NCI-H1436 treated with DMSO at 0.1 percent for 48 hours (cell line): ENCODE data around the gene HOXC11.

Source experiments
- DNase-seq: peaks from one replicate; lab custom pipeline; 2025; lab: John Stamatoyannopoulos, UW

The HOXC11 gene

GRCh38 chr12:53998900-53999236 lies 25.9 kb downstream of the HOXC11 start:
- no peak for DNase-seq

DNA sequence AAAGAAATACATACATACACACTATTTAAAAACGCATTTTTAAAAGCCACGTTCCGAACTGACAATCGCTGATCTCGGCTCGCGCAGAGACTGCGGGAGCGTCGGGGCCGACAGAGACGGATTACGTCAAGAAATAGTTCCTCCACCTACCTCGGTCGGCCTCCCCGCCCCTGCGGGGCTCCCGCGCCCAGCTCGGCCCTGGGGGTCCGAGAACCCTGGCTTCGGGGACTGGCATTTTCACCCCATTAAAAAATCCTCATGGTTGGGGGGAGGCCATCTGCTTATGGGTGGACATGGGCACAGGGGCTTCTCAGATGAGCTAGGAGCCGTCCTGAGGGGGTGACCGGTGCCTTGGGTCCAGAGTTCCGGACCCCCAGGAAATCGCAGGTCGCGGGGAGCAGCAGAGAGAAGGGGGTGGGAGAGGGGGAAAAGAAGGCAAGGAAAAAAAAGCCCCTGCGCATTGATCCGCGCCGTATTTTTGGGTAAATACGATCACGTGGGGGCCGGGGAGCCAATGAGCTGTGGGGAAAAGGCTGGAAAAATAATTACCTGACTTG lies 26.7 kb downstream of the HOXC11 start:
- DNase-seq: no peak

DNA sequence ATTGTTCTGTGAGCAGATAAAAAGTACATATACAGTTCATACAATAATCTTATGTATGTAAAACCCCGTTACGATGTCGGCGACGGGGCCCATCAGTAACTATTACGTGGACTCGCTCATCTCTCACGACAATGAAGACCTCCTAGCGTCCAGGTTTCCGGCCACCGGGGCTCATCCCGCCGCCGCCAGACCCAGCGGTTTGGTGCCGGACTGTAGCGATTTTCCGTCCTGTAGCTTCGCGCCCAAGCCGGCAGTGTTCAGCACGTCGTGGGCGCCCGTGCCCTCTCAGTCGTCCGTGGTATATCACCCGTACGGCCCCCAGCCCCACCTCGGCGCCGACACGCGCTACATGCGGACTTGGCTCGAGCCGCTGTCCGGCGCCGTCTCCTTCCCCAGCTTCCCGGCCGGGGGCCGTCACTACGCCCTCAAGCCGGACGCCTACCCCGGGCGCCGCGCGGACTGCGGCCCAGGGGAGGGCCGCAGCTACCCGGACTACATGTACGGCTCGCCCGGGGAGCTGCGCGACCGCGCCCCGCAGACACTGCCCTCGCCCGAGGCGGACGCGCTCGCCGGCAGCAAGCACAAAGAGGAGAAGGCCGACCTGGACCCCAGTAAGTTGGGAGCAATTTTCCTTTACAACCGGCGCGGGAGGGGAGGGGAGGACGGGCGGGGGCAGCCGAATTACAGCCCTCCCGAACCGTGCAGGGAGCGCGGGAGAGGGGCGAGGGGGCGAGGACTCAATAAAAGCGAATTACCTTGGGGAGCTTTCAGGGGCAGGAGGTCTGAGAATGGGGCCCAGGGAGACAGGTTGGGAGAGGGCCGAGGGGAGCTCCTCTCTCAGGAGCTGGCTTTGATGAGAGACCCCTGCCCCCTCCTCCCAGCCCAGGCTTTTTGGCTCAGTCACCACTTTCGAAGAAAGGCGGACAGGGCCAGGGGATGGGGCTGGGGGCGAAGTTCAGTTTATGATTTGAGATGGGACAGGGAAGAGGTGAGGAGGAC lies 27.5 kb downstream of the HOXC11 start, which contains the start of gene HOXC9:
HOXC9 (plus strand) TSS at position 46 of the 999 bp plus-strand sequence; CDS start at position 74, 28 bp downstream.
- DNase-seq: no peak

- DNase-seq: no peak
Measured at GRCh38 chr12:54001283-54002187, 28.6 kb downstream of the HOXC11 start.

DNA sequence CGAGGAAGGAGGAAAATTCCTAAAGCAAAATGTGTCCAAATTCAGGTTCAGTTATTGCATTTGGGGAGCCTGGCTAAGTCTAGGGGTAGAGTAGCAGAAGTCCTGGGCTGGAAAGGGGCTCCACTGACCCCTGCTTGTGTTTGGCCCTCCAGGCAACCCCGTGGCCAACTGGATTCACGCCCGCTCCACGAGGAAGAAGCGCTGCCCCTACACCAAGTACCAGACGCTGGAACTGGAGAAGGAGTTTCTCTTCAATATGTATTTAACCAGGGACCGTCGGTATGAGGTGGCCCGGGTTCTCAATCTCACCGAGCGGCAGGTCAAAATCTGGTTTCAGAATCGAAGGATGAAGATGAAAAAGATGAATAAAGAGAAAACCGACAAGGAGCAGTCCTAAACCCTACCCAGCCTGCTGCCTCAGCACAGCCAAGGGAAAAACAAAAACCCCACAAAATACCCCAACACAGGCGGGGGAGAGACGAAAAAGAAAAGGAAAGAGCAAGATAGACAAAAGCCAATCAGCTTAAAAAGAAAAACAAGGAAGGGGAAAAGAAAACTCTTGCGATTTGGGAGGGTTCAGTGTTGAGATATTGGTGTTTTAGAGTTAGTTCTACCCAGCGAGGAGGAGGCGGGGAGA lies 29.5 kb downstream of the HOXC11 start:
- no peak for DNase-seq

GRCh38 chr12:54002915-54003389 lies 30.0 kb downstream of the HOXC11 start:
- no peak for DNase-seq

- no peak for DNase-seq
Measured at GRCh38 chr12:54003625-54004024, 30.7 kb downstream of the HOXC11 start.

- DNase-seq: no peak
Measured at GRCh38 chr12:54004063-54004840, 31.3 kb downstream of the HOXC11 start.

- no peak for DNase-seq
Measured at GRCh38 chr12:54004841-54005530, 32.1 kb downstream of the HOXC11 start.

DNA sequence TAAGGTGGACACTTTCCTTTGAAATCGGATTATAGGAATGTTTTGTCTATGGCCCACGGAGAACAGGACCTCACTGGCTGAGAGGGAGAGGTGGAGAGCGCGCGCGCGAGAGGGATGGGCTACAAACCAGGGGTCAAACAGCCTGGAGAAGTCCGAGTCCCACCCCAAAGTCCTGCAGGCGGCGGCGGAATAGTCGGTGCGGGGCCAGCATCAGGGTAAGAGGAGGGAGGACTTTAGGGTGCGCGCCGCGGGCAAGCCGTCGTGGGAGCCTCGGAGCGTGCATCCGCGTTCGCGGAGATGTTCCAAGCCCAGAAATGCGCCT lies 32.6 kb downstream of the HOXC11 start:
- DNase-seq: no peak

DNA sequence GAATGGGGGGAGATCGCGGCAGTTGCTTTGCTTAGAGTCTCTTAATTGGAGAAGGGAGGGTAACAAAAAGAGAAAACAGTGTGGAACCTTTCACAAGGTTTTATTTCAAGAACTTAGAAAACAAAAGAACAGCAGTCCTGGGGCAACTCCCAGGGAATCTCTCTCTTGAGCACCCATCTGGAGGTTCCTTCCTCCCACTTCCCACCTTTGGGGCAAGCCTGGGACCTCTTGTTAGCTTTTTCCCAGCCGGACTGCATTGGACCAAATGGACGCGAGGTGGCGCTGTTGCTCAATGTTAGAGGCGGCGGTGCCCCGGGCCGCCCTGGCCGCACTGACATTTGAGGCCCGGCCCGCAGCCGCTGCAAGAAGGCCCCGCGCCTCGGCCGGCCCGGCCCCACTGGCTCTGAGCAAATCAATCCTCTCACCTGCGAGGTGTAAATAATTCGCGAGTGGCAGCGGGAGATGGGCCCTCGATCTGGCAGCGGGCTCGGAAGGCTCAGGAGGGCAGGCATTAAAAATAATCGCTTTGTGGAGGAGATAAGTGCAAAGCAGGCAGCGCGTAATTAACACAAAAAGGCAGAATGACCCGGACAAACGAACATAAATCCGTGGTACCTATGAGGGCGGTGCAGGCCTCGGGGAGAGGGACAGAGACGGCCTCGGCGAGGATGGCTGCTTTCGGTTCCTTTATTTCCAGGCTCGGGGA lies 33.1 kb downstream of the HOXC11 start:
- no peak for DNase-seq

DNA sequence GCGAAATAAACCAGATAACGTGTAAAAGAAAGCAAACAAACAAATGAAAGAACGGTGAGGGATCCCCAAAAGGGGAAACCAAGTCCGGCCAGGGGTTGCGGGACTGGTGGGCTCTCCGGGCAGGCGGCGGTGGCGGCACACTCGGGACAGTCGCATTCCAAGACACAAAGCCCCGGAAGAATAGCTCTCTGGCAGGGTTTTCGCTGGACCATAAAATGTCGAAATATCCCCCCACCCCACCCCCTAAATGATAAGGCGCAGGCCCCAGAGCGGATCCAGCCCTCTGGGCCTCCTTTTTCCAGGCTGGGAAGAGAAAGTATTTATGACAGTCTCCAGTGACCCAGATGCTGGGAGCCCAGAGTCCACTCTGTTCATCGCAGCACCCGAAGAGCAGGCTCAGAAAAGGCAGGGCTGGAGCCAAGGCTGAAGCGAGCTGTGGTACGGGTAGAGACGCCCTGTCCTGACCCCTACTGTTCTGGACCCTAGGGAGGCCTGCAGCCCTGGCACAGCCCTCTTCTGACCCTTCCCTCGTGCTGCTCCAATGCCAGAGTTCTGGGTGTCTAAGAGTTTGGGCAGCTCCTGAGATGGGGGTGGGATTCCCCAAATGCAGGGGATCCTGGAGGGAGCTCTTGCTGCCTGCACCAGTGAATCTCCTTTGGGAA lies 33.8 kb downstream of the HOXC11 start:
- DNase-seq: no peak

DNA sequence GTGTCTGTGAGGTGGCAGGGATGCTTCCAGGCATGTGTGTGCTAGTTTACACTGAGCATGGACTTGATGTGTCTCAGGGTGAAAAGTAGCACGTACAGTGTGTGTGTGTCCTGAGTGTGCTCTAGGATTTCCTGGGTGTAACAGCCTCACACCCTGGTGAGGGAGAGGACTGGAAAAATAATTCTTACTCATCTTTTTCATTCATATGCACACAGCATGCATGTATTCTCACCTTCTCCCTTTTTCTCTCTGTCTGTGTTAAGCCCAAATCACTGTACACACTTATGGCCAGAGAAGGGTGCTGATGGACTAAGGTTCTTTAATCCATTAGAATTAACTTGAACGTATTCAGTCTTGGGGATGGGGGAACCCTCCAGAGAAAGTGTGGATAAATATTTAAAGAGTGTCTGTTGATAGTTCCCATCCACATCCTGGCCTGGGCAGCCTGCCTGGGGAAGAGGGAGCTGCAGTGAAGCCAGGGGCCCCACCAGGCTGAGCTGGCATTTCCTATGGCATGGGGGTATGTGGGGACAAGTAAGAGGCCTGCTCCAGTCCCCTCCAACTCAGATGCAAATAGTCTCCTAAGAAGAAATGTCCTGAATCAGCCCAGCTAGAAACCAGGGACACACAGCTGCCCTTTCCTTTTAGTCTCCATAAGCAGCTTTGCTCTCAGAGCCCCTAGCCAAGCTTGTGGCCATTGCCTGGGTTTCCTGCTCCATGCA lies 34.8 kb downstream of the HOXC11 start:
- DNase-seq: no peak

DNA sequence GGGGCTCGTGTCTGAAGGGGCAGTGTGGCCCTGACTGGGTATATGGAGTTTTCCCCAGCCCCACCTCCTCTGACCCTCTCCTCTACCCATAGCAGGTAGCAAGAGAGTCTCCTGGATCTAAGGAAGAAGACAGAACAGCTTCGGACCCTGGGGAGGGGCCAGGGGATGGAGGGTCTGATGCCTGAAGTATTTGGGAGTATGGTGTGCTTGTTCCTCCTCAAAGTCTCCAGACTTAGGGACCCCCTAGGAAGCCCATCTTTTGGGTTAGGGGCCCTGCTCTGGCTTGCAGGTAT lies 35.3 kb downstream of the HOXC11 start:
- no peak for DNase-seq

DNA sequence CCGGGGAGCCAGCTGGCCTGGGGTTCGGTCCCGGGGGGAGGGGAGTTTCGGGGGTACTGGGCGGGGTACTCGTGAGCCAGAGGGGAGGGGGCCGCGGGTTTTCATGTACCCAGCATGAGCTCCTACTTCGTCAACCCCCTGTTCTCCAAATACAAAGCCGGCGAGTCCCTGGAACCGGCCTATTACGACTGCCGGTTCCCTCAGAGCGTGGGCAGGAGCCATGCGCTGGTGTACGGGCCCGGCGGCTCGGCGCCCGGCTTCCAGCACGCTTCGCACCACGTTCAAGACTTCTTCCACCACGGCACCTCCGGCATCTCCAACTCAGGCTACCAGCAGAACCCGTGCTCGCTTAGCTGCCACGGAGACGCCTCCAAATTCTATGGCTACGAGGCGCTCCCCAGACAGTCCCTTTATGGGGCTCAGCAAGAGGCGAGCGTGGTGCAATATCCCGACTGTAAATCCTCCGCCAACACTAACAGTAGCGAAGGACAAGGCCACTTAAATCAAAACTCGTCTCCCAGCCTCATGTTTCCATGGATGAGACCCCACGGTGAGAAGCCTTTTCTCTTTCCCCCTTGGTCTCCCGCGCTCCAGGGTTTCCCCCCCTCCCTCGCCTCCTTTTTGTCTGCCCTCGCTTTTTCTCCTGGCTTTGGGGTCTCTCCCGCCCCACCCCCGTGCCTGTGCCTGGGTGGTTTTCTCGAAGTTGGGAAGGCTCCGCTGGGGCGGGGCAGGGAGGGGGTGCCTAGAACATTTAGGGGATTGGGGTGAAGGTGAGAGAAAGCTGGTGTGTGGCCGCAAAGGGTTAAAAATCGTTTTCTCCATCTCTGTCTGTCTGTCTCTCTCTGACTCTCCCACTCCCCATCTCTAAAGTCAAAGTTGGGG lies 36.5 kb downstream of the HOXC11 start:
- DNase-seq: no peak

DNA sequence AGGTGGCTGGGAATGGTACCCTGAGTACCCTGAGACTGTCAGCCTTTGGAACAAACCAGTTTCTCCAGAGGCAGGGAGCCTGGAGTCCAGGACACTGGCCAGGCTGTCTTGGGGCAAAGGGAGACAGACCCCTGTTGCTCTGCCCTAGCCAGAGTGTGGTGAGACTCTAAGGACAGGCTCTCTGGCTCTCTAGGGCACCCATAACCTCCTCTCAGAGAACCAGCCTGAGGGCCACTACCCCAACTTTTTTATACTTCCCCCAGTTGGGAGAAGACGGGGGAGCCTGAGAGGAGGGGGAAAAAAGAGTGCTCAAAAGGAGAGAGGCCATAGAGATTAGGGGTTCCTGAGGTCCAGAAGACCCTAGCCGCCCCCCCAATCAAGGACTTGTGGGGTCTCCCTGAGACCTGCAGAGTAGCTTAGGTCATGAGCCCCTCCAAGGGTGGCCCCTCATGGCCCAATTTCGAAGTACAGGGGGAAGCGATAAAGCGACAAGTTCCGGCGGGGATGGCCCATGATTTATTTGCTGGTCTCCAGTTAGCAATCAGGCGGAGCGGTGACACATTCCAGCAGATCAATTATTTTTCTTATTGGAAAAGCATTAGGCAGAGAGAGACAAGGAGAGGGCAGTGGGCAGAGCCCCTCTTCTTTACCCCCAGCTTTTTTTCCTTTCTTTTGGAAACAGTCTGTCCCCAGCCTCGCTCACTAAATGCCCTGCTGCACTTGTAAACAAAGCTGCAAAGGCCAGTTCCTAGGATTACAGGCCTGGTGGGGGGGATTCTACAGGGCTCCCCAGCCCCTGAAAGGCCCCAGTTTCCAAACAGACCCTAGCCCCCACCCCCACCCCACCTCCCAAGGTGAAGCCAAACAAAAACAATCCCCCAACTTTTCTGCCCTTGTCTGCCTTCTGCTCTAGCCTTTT lies 37.4 kb downstream of the HOXC11 start:
- no peak for DNase-seq
